ENCODE data around the gene STK11. TPM values are rescaled to one million over a fixed set of nuclear protein-coding genes. Genes with fewer than 3 reads are reported as not detected.

Gene STK11
- total and polyA plus RNA-seq, 2 experiments from 2014 or later: 19.4 to 96.5 TPM

- TF ChIP-seq REST (IDR thresholded peaks at IDR 0.05; ENCODE audit: unreplicated experiment): no peak
- TF ChIP-seq CTCF (conservative IDR thresholded peaks at IDR 0.05; ENCODE audit: low read depth in 2 of 2): no peak
These were observed 45.5 kb upstream of the STK11 start (continued) for GRCh38 chr19:1159864-1160595.

- peak overlapping the region; percentile 49; the same call in 2 of the 3 replicates for H3K4me3 Mint-ChIP-seq
- peak overlapping the region; percentile 77; the same call in 1 of the 2 replicates for H3K27ac Mint-ChIP-seq
- Histone ChIP-seq H3K4me1 (ENCODE audit: insufficient read depth) (no peaks in the 10 kb centered on the region), H4K20me1 (replicated peaks; ENCODE audit: insufficient read depth) (0 out of 2 replicates have a peak, but pooled peaks cover 5% of the 10 kb centered on the region), H3K4me3 (no peak overlapping the region), H3K27ac (ENCODE audit: low read depth) (no peak overlapping the region), H3K9me2 (ENCODE audit: insufficient read depth) (no peaks in the 10 kb centered on the region), H2AFZ (no peak overlapping the region), H3K27me3 (ENCODE audit: insufficient read depth) (no peaks in the 10 kb centered on the region), H3F3A (replicated peaks; ENCODE audit: low read depth) (no peaks in the 10 kb centered on the region), H3K4me2 (no peak overlapping the region), H3K79me2 (replicated peaks; ENCODE audit: insufficient read depth) (peaks cover 12% of the 10 kb centered on the region), H3K36me3 (ENCODE audit: insufficient read depth) (no peaks in the 10 kb centered on the region)
- H3K36me3 Mint-ChIP-seq (ENCODE audit: low read depth): no peaks in the 10 kb centered on the region; the same call in 2 of the 3 replicates
- TF ChIP-seq EZH2 (IDR thresholded peaks at IDR 0.05; ENCODE audit: low read depth, unreplicated experiment) (no peak), CREB1 (CRISPR knock-in tag; IDR thresholded peaks at IDR 0.05; ENCODE audit: low read depth) (no peak), CTCF (conservative IDR thresholded peaks at IDR 0.05; ENCODE audit: low read depth in 2 of 2) (no peak), POLR2AphosphoS5 (IDR thresholded peaks at IDR 0.05; ENCODE audit: low read depth) (no peak), JUNB (IDR thresholded peaks at IDR 0.05; ENCODE audit: unreplicated experiment) (no peak), ZNF114 (CRISPR knock-in tag; IDR thresholded peaks at IDR 0.05) (no peak), STAT1 (IDR thresholded peaks at IDR 0.05; ENCODE audit: unreplicated experiment) (no peak)
- ATAC-seq: peak; percentile 40
- peaks cover 11% of the 10 kb centered on the region for H3K4me1 Mint-ChIP-seq
- DNase-seq (ENCODE audit: low spot score): no peak
- no peaks in the 10 kb centered on the region; the same call in 2 of the 3 replicates for H3K9me3 Mint-ChIP-seq
- peaks cover 10% of the 10 kb centered on the region for H3K27me3 Mint-ChIP-seq (ENCODE audit: insufficient read depth, low read depth, poor library complexity)
These were observed 43.9 kb upstream of the STK11 start for GRCh38 chr19:1161716-1162115.

Data from GM23338 (cell line).